Psoas muscle (tissue), 8 donors: Measurements from ENCODE around the gene PTH1R. TPM values are rescaled to one million over a fixed set of nuclear protein-coding genes. Genes with fewer than 3 reads are reported as not detected.
A peak's percentile ranks its signal among the peaks of the same experiment; 100 is the strongest.

Experiments used
- ATAC-seq, 4 donors: fragments of 200-7000 bp; cut with Tn5 transposase; one replicate each; pipeline ENCODE4 v1.9.1; 2020; ENCODE audit warnings: moderate library complexity in 3 of 4, mild to moderate bottlenecking in 2 of 4
- DNase-seq, 2 donors: peaks; one replicate each; pipeline ENCODE4 v3.0.0-alpha.2; 2020
- H3K27ac ChIP-seq: fragments of 200-600 bp; one replicate; pipeline ENCODE4 v1.8.0; 2022
- H3K27me3 ChIP-seq, 3 donors: fragments of 200-600 bp in 1 of 3; one replicate each; pipeline versions ENCODE4 v1.6.1 to v1.8.0; 2013 to 2022; ENCODE audit warnings: low read length in 2 of 3, mild to moderate bottlenecking in 2 of 3, moderate library complexity in 1 of 3; ENCODE audit not compliant: insufficient read depth in 3 of 3
- H3K36me3 ChIP-seq, 2 donors: fragments of 200-600 bp in 1 of 2; one replicate each; pipeline versions ENCODE4 v1.6.1 to v1.8.0; 2013 to 2022; ENCODE audit warnings: low read depth in 1 of 2, mild to moderate bottlenecking in 1 of 2, moderate library complexity in 1 of 2; ENCODE audit not compliant: insufficient read depth in 1 of 2
- H3K4me1 ChIP-seq: fragments of 200-600 bp; one replicate; pipeline ENCODE4 v1.8.0; 2022
- H3K4me3 ChIP-seq: fragments of 200-600 bp; one replicate; pipeline ENCODE4 v1.8.0; 2022; ENCODE audit warnings: mild to moderate bottlenecking
- H3K9me3 ChIP-seq: fragments of 200-600 bp; one replicate; pipeline ENCODE4 v1.8.0; 2022
- WGBS, 3 donors: extraction: QIAGEN DNeasy Blood & Tissue Kit; methylation state at CpG; one replicate each; pipeline versions ENCODE4 v1.1.6 to v1.1.7; 2013; 5-methylcytosine and 5-hydroxymethylcytosine counted together
- intact Hi-C, 2 donors: fragments of 100-400 bp; cut with DNase I; formaldehyde crosslinking; loops; one replicate each; pipeline versions ENCODE4 v1.11.0 to v1.14.2; 2022
- polyA plus RNA-seq, 3 donors: library from polyadenylated mRNA; stranded (reverse); fragments of 200-250 nt; gene quantifications; one replicate each; pipeline ENCODE4 v1.2.3, GENCODE V29; 2013
- total RNA-seq, 4 donors: library from RNA; stranded (reverse); fragmentation: NEBNext Ultra II Directional in 2 of 4; extraction: Animal tissue kit (Norgen Biotek cat#: 25700) in 2 of 4; gene quantifications; one replicate each; pipeline versions ENCODE4 v1.2.1 to v1.2.4, GENCODE V29; 2021 to 2023
- TF ChIP-seq, protein P1 (sequence below): fragments of 200-600 bp; IDR thresholded peaks from one replicate; pipeline ENCODE4 v1.8.0; 2022; ENCODE audit warnings: antibody characterized with exemption
- donor health status: healthy with polysubstance abuse.
- donor health status: DM: no; HTN: no; CAD: no; lungs with moderate emphysema.
- donor health status: Bipolar disorder and iron deficiency.
- donor health status: healthy.
- donor health status: DM: yes; HTN: yes; CAD: no.
- donor health status: DM: no; HTN: no; CAD: no.
- donor health status: DM: no; HTN: no; CAD: no.
- donor health status: DM: yes; HTN: yes; CAD: no.

PTH1R gene
- total and polyA plus RNA-seq, 7 donors, result 1.1 to 5.9 (median 4.2) TPM

GRCh38 chr3:46848271-46849044 is 29.1 kb upstream of the PTH1R start:
- WGBS, 3 donors, result 50 to 58% (median 53%) methylated on average over 12 of the region's 12 CpGs
- TF ChIP-seq, protein P1, sequence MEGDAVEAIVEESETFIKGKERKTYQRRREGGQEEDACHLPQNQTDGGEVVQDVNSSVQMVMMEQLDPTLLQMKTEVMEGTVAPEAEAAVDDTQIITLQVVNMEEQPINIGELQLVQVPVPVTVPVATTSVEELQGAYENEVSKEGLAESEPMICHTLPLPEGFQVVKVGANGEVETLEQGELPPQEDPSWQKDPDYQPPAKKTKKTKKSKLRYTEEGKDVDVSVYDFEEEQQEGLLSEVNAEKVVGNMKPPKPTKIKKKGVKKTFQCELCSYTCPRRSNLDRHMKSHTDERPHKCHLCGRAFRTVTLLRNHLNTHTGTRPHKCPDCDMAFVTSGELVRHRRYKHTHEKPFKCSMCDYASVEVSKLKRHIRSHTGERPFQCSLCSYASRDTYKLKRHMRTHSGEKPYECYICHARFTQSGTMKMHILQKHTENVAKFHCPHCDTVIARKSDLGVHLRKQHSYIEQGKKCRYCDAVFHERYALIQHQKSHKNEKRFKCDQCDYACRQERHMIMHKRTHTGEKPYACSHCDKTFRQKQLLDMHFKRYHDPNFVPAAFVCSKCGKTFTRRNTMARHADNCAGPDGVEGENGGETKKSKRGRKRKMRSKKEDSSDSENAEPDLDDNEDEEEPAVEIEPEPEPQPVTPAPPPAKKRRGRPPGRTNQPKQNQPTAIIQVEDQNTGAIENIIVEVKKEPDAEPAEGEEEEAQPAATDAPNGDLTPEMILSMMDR, result peak; percentile 38

GRCh38 chr3:46849045-46849631 is 28.4 kb upstream of the PTH1R start:
- H3K9me3 ChIP-seq, result no peaks in the 10 kb centered on the region

More at GRCh38 chr3:46848271-46849044, 29.1 kb upstream of the PTH1R start:
- intact Hi-C loops, result no loop called here
- Histone ChIP-seq H3K9me3 (no peaks in the 10 kb centered on the region), H3K4me1 (peaks cover 9% of the 10 kb centered on the region), H3K27me3 (no peaks in the 10 kb centered on the region), H3K36me3 (no peaks in the 10 kb centered on the region), H3K4me3 (no peak overlapping the region), H3K27ac (peak overlapping the region; percentile 3)
- peak in 3 of 4 donors; percentile 2 to 14 (median 9) for ATAC-seq
- peak; percentile 47 to 63 for DNase-seq

GRCh38 chr3:46849686-46850467 is 27.6 kb upstream of the PTH1R start:
- no peak overlapping the region for H3K27ac ChIP-seq
- ATAC-seq (no peak), DNase-seq (peak in 1 of 2 donors; percentile 43)
- no peaks in the 10 kb centered on the region for H3K9me3 ChIP-seq
- intact Hi-C loops, result no loop called here
- H3K4me3 ChIP-seq, result no peak overlapping the region
- no peaks in the 10 kb centered on the region for H3K36me3 ChIP-seq
- H3K4me1 ChIP-seq, result peaks cover 9% of the 10 kb centered on the region
- whole genome bisulfite sequencing, 3 donors, result 58 to 67% (median 64%) methylated on average over 7 of the region's 7 CpGs
- TF ChIP-seq, protein P1, result no peak
- H3K27me3 ChIP-seq, result no peaks in the 10 kb centered on the region

More at GRCh38 chr3:46849045-46849631, 28.4 kb upstream of the PTH1R start:
- H3K36me3 ChIP-seq, result no peaks in the 10 kb centered on the region
- TF ChIP-seq, protein P1, result no peak
- peaks cover 9% of the 10 kb centered on the region for H3K4me1 ChIP-seq
- WGBS, 3 donors, result 56 to 67% (median 66%) methylated on average over 7 of the region's 7 CpGs
- intact Hi-C loops, result no loop called here
- H3K27ac ChIP-seq, result no peak overlapping the region
- no peak overlapping the region for H3K4me3 ChIP-seq
- DNase-seq (peak in 1 of 2 donors; percentile 19), ATAC-seq (no peak)
- H3K27me3 ChIP-seq, result no peaks in the 10 kb centered on the region

DNA sequence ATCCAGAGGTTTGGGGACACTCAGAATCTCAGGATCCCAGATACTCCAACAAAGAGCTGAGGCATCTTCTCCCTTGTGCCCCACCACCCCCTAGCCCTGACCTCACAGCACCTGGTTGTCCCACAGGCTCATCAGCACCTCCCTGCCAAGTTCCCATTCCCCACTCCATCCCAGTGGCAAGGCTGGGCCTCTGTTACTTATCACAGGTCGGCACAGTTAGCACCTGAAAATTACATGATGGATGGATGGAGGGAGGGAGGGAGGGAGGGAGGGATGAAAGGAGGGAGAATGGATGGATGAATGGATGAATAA is 27.1 kb upstream of the PTH1R start:
- Histone ChIP-seq H3K27me3 (no peaks in the 10 kb centered on the region), H3K4me3 (no peak overlapping the region), H3K27ac (no peak overlapping the region), H3K4me1 (peaks cover 5% of the 10 kb centered on the region), H3K36me3 (no peaks in the 10 kb centered on the region), H3K9me3 (no peaks in the 10 kb centered on the region)
- no peak for ATAC-seq
- DNase-seq, result no peak
- TF ChIP-seq, protein P1, result no peak
- intact Hi-C loops, result no loop called here
- WGBS, 3 donors, result 41 to 45% (median 44%) methylated on average over 1 of the region's 1 CpG
